ENCODE measurements around the gene KIFC1.

The KIFC1 gene

DNA sequence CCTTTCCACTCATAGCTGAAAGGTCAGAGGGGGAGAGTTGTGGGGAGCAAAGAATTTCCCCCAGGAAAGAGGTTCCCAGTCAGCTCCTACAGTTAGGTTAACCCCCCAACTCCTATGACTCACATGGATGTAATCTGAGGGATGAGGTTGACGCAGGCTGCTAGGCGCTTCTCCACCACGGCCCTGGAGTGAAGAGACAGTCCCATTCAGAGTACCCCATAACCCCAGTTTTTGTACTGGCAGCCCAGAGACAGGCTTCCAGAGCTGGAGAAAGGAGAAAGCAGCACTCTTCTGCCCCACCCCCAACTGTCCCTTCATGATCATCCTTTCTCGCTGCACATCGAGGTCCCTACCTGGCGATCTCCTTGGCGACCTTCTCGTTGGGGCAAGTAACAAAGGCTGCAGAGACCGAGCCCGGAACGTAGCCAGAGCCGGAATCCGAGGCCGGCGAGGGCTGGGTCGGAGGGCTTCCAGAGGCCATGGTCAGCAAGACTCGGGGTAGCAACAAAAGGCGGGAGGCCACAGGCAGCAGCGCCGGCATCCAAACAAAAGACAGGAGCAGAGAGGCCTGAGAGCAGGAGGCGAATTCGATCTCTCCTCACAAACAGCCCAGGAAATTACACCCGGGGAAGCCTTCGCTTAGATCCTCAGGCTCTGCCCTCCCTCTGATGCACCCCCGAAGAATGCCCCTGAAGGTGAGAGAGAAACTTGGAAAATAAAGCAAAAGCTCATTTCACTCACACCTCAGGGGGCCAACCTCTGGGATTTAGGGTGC is 25.7 kb downstream of the KIFC1 start:
- H3F3A ChIP-seq (ENCODE audit: insufficient read depth, low read length) = peaks cover 20% of the 10 kb centered on the region; the same call in 1 of the 2 replicates

DNA sequence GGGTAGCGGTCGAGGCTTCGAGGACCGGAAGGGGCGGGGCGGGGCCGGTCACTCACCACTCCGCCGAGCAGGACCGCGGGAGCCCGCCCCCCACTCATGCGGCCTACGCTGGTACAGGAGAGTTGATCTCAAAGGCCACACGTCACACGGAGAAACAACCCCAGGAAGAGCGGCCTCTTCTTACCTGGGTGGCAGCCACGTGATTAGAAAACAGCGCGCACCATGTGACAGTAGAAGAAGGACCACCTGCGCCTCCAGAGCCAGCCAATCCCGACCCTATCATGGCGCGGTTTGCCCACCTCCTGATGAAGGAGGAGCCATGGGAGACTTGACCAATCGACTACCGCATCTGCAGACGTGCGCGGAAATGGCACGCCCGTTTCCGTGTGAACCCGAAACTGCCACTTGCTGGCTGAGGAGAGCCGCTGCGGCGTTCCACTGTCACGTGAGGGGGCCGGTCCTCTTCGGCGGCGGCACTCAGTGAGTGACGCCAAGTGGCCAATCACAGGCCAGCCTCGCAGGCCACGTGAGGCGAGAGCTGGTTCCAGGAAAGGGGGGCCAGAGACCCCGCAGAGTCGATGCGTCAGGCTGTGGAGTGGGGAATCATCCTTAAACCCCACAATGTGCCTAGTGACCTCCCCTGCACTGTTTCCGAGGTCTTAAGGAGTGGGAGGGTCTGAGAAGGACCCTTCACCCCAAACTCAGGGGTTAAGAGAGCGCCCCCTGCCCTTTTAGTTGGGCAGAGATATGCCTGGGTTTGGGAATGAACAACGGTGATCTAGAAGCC is 26.5 kb downstream of the KIFC1 start, which contains the start of gene CUTA:
Gene CUTA (minus strand): TSS at position 205 of the 787 bp plus-strand sequence. CDS start 107 bp downstream, at position 98.
- peak within 1 kb of the TSS; percentile 89 for H3K9ac ChIP-seq (ENCODE audit: low read length)
- H3F3A ChIP-seq (ENCODE audit: insufficient read depth, low read length) = peaks cover 20% of the 10 kb centered on the region; the same call in 1 of the 2 replicates
- H2AFZ ChIP-seq (ENCODE audit: low read length) = peak within 1 kb of the TSS; percentile 76
- peak within 1 kb of the TSS; percentile 92 for H3K4me2 ChIP-seq (ENCODE audit: low read depth, low read length)
- no peaks in the 10 kb centered on the region for H3K9me2 ChIP-seq (replicated peaks; ENCODE audit: insufficient read depth, low read length)
- peaks cover 28% of the 10 kb centered on the region for H3K79me2 ChIP-seq (ENCODE audit: low read length)
- peaks cover 23% of the 10 kb centered on the region for H3K4me1 ChIP-seq (ENCODE audit: low read length)
- H3K27me3 ChIP-seq (replicated peaks; ENCODE audit: insufficient read depth, low read length) = peaks cover 23% of the 10 kb centered on the region
- TF ChIP-seq, protein P1, sequence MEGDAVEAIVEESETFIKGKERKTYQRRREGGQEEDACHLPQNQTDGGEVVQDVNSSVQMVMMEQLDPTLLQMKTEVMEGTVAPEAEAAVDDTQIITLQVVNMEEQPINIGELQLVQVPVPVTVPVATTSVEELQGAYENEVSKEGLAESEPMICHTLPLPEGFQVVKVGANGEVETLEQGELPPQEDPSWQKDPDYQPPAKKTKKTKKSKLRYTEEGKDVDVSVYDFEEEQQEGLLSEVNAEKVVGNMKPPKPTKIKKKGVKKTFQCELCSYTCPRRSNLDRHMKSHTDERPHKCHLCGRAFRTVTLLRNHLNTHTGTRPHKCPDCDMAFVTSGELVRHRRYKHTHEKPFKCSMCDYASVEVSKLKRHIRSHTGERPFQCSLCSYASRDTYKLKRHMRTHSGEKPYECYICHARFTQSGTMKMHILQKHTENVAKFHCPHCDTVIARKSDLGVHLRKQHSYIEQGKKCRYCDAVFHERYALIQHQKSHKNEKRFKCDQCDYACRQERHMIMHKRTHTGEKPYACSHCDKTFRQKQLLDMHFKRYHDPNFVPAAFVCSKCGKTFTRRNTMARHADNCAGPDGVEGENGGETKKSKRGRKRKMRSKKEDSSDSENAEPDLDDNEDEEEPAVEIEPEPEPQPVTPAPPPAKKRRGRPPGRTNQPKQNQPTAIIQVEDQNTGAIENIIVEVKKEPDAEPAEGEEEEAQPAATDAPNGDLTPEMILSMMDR (IDR thresholded peaks at IDR 0.05; ENCODE audit: low read length) = peak; percentile 61
- no peak for TF ChIP-seq EZH2 (optimal IDR thresholded peaks at IDR 0.05; ENCODE audit: low read depth, low read length)
- peak within 1 kb of the TSS; percentile 89 for H3K4me3 ChIP-seq (ENCODE audit: low read length)
- H3K9me3 ChIP-seq (replicated peaks; ENCODE audit: insufficient read depth, low read length) = no peaks in the 10 kb centered on the region
- H3K36me3 ChIP-seq (replicated peaks; ENCODE audit: insufficient read depth, low read length) = 0 out of 2 replicates have a peak, but pooled peaks cover 3% of the 10 kb centered on the region
- peak within 1 kb of the TSS; percentile 88 for H3K27ac ChIP-seq (ENCODE audit: low read length)
- H4K20me1 ChIP-seq (ENCODE audit: insufficient read depth, low read length) = no peaks in the 10 kb centered on the region
- DNase-seq = peak; percentile 100

More for the DNA sequence above, 25.7 kb downstream of the KIFC1 start:
- peaks cover 16% of the 10 kb centered on the region for H3K27me3 ChIP-seq (replicated peaks; ENCODE audit: insufficient read depth, low read length)
- peak overlapping the region; percentile 70 for H2AFZ ChIP-seq (ENCODE audit: low read length)
- H3K27ac ChIP-seq (ENCODE audit: low read length) = peak overlapping the region; percentile 88
- H3K9me3 ChIP-seq (replicated peaks; ENCODE audit: insufficient read depth, low read length) = no peaks in the 10 kb centered on the region
- TF ChIP-seq, protein P1 (IDR thresholded peaks at IDR 0.05; ENCODE audit: low read length) = no peak
- DNase-seq = no peak
- peak overlapping the region; percentile 92 for H3K4me2 ChIP-seq (ENCODE audit: low read depth, low read length)
- peak overlapping the region; percentile 89 for H3K4me3 ChIP-seq (ENCODE audit: low read length)
- H3K36me3 ChIP-seq (replicated peaks; ENCODE audit: insufficient read depth, low read length) = peaks cover 3% of the 10 kb centered on the region; the same call in 1 of the 2 replicates
- H4K20me1 ChIP-seq (ENCODE audit: insufficient read depth, low read length) = no peaks in the 10 kb centered on the region
- peaks cover 28% of the 10 kb centered on the region for H3K79me2 ChIP-seq (ENCODE audit: low read length)
- H3K9me2 ChIP-seq (replicated peaks; ENCODE audit: insufficient read depth, low read length) = no peaks in the 10 kb centered on the region
- H3K9ac ChIP-seq (ENCODE audit: low read length) = peak overlapping the region; percentile 89
- peaks cover 23% of the 10 kb centered on the region for H3K4me1 ChIP-seq (ENCODE audit: low read length)

GRCh38 chr6:33418690-33419291 is 27.2 kb downstream of the KIFC1 start:
- peak overlapping the region; percentile 67 for H3K9ac ChIP-seq (ENCODE audit: low read length)
- TF ChIP-seq, protein P1 (IDR thresholded peaks at IDR 0.05; ENCODE audit: low read length) = no peak; the same call in 1 of the 2 replicates
- TF ChIP-seq EZH2 (optimal IDR thresholded peaks at IDR 0.05; ENCODE audit: low read depth, low read length) (no peak), EZH2phosphoT487 (IDR thresholded peaks at IDR 0.05; ENCODE audit: low read length) (no peak)
- H3K9me3 ChIP-seq (replicated peaks; ENCODE audit: insufficient read depth, low read length) = no peaks in the 10 kb centered on the region
- peak overlapping the region; percentile 81 for H3K4me2 ChIP-seq (ENCODE audit: low read depth, low read length)
- H3K27ac ChIP-seq (ENCODE audit: low read length) = peak overlapping the region; percentile 88; the same call in 1 of the 2 replicates
- H2AFZ ChIP-seq (ENCODE audit: low read length) = peak overlapping the region; percentile 76
- peaks cover 30% of the 10 kb centered on the region for H3K27me3 ChIP-seq (replicated peaks; ENCODE audit: insufficient read depth, low read length)
- H3K9me2 ChIP-seq (replicated peaks; ENCODE audit: insufficient read depth, low read length) = no peaks in the 10 kb centered on the region
- H3K4me1 ChIP-seq (ENCODE audit: low read length) = peaks cover 23% of the 10 kb centered on the region
- peaks cover 28% of the 10 kb centered on the region for H3K79me2 ChIP-seq (ENCODE audit: low read length)
- no peaks in the 10 kb centered on the region for H4K20me1 ChIP-seq (ENCODE audit: insufficient read depth, low read length)
- no peak for DNase-seq
- 0 out of 2 replicates have a peak, but pooled peaks cover 3% of the 10 kb centered on the region for H3K36me3 ChIP-seq (replicated peaks; ENCODE audit: insufficient read depth, low read length)
- H3K4me3 ChIP-seq (ENCODE audit: low read length) = peak overlapping the region; percentile 54
- H3F3A ChIP-seq (ENCODE audit: insufficient read depth, low read length) = peaks cover 16% of the 10 kb centered on the region; the same call in 1 of the 2 replicates

Data from MM.1S (cell line).